ENCODE data around the gene POU3F1. TPM values are rescaled to one million over a fixed set of nuclear protein-coding genes. Genes with fewer than 3 reads are reported as not detected.

Gene POU3F1
- total RNA-seq, 1 donor from 2014 or later: 2.8 TPM

GRCh38 chr1:38090796-38091195 is 44.2 kb upstream of the POU3F1 start:
- Mint-ChIP-seq H3K27me3 (peaks cover 41% of the 10 kb centered on the region), H3K27ac (no peak overlapping the region), H3K4me3 (no peak overlapping the region), H3K9me3 (no peaks in the 10 kb centered on the region), H3K4me1 (ENCODE audit: unreplicated experiment) (peaks cover 19% of the 10 kb centered on the region), H3K36me3 (no peaks in the 10 kb centered on the region)
- DNase-seq (ENCODE audit: extremely low spot score, unreplicated experiment): no peak
- TF ChIP-seq CTCF (conservative IDR thresholded peaks at IDR 0.05): no peak

GRCh38 chr1:38089712-38090360 is 43.2 kb upstream of the POU3F1 start:
- H3K27ac Mint-ChIP-seq: no peak overlapping the region
- peaks cover 38% of the 10 kb centered on the region for H3K27me3 Mint-ChIP-seq

GRCh38 chr1:38088791-38089190 is 42.2 kb upstream of the POU3F1 start:
- DNase-seq (ENCODE audit: extremely low spot score, unreplicated experiment): no peak
- no peak for TF ChIP-seq CTCF (conservative IDR thresholded peaks at IDR 0.05)
- H3K27me3 Mint-ChIP-seq: peaks cover 33% of the 10 kb centered on the region
- H3K36me3 Mint-ChIP-seq: no peaks in the 10 kb centered on the region
- no peak overlapping the region for H3K4me3 Mint-ChIP-seq
- H3K9me3 Mint-ChIP-seq: no peaks in the 10 kb centered on the region
- H3K27ac Mint-ChIP-seq: no peak overlapping the region
- H3K4me1 Mint-ChIP-seq (ENCODE audit: unreplicated experiment): peaks cover 5% of the 10 kb centered on the region

More at GRCh38 chr1:38089712-38090360, 43.2 kb upstream of the POU3F1 start:
- Mint-ChIP-seq H3K4me1 (ENCODE audit: unreplicated experiment) (peaks cover 12% of the 10 kb centered on the region), H3K9me3 (no peaks in the 10 kb centered on the region), H3K36me3 (no peaks in the 10 kb centered on the region), H3K4me3 (no peak overlapping the region)
- DNase-seq (ENCODE audit: extremely low spot score, unreplicated experiment): no peak
- no peak for TF ChIP-seq CTCF (conservative IDR thresholded peaks at IDR 0.05)

- DNase-seq (ENCODE audit: extremely low spot score, unreplicated experiment): no peak
- Mint-ChIP-seq H3K4me3 (no peak overlapping the region), H3K36me3 (no peaks in the 10 kb centered on the region), H3K9me3 (no peaks in the 10 kb centered on the region), H3K27ac (no peak overlapping the region), H3K4me1 (ENCODE audit: unreplicated experiment) (peaks cover under 1% of the 10 kb centered on the region), H3K27me3 (peaks cover 28% of the 10 kb centered on the region)
- TF ChIP-seq CTCF (conservative IDR thresholded peaks at IDR 0.05): no peak
Measured at GRCh38 chr1:38088366-38088765, 41.8 kb upstream of the POU3F1 start.

GRCh38 chr1:38087676-38088075 is 41.1 kb upstream of the POU3F1 start:
- Mint-ChIP-seq H3K4me1 (ENCODE audit: unreplicated experiment) (no peaks in the 10 kb centered on the region), H3K27ac (no peak overlapping the region), H3K4me3 (no peak overlapping the region), H3K36me3 (no peaks in the 10 kb centered on the region), H3K27me3 (peaks cover 25% of the 10 kb centered on the region), H3K9me3 (no peaks in the 10 kb centered on the region)
- no peak for DNase-seq (ENCODE audit: extremely low spot score, unreplicated experiment)
- TF ChIP-seq CTCF (conservative IDR thresholded peaks at IDR 0.05): no peak

Data from type B pancreatic cell (in vitro differentiated cells).